ENCODE results near the gene SPTBN1.
"Not testable (repeated sequence)": the region's sequence is repeated elsewhere in the genome, so short reads cannot be mapped to it uniquely, and the experiment has no call there.

Gene SPTBN1

DNA sequence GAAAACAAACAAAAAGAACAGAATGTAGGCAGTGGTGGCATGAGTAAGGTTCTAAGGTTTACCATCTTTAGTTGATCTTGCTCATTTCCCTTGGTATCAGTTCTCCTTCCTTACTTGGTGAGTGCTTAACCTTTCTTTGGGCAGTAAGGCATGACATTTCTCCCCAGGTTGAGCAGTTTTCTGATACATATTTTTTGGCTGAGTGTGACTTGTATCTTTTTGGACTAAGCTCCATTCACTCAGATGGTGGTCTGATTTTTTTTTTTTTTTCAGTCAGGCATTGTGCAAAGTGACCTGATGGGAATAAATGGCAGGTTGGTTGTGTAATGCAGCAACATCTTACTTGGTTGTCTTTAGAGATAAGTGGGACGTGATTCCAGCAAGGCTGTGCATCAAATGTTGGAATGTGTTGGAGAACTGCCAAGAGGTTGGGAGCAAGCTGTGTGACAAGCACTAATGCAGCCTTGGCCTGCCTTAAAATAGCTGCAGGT, 15.1 kb downstream of the SPTBN1 start:
- no peak for DNase-seq

DNA sequence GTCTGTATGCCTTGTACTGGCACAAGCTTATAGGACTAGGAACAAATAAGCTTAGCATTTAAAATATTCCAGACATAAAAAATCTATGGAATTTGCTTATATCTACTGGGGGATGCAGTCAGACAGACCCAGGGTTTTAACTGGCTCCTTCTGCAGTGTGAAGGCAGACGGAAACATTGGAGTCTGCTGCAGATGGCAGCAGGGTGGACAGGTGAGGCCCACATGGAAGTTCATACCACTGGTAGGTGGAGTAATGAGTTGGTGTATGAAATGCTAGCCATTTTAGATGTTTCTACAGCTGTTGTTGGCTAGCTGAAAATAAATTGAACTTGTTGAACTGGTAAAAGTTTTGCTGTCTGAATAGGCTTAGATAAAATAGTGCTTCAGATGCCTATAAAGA, 17.7 kb downstream of the SPTBN1 start:
- DNase-seq = no peak

DNA sequence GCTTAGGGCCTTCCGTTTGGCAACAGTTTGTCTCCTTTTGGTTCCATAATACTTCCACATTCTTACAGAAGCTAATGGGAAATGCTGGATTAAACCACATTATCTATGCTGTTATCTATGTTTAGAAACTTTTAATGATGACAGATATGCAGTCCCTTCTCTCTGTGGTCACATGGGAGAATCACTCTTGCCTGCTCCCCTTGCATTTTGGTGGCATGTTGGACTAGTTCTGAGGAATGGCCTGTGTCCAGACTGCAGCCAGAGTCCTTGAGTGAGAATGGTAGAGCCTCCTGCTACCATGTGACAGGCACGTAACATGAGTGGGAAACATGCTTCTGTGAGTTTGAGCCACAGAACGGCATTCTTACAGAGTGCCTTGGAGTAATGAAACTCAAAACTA, 19.2 kb downstream of the SPTBN1 start:
- DNase-seq = no peak

DNA sequence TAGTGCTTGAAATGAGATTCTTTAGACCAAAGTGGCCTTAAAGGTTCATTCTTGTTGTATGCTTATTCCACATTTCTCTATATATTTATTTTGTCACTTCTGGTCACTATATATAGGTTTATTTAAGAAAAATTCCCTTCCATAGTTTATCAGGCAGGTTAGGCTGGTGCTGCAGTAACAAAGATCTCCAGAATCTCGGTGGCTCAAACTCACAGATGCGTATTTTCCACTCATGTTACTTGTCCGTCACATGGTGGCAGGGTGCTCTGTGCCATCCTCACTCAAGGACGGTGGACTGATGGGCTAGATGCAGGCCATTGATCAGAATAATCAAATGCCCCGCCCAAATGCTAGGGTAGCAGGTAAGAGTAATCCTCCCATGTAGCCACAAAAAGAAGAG, 19.8 kb downstream of the SPTBN1 start:
- no peak for DNase-seq

DNA sequence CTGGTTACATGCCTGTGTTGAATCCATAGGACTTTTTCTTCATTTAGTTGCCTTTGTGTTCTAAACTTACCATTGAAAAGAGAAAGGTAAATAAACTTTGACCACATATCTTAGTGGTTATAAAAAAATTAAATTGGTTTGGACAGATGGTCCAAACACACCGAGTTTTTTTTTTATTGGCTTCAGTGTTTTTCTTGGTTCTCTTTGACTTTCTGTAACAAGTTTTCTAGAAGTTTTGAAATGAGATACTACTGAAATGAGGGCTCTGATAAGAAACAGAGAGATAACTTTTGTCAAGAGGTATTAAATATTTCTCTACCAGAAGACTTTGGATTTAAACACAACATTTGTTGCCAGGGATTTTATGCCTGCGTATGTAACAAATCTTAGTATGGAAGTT, 20.7 kb downstream of the SPTBN1 start:
- no peak for DNase-seq

DNA sequence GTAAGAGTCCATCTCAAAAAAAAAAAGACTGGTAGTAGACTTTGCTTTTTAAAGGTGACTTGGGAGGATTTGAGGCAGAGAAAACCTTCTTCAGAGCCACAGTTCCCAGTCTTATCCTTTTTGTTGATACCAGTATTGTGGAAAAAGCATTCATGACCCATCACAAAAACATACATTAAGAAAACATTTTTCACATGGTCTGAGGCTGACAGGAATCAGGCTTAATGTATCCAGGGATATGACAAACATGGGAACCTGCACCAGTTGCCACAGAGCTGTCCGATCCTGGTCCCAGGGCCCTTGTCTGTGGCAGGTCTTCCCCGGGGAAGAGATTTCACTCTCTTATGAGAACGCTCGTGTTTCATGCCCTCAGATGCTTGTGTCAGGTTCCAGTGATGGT, 21.8 kb downstream of the SPTBN1 start:
- DNase-seq = no peak

DNA sequence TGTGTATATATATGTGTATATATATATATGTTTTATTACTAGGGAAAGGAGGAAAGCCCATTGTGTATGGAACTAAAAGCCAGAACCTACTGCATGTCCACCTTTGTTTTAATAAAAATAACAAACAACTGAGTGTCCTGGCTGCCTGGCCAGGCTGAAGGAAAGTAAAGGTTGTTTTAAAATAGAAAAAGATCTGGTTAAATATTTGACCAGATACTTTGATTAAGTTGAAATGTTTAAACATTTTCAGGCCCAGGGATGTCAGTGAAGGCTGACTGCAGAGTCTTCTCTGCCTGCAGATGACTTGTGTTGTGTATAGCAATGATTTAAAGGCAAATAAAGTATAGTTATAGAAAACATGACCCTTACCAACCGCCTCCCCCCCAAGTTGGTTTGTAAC, 22.8 kb downstream of the SPTBN1 start:
- no peak for DNase-seq

DNA sequence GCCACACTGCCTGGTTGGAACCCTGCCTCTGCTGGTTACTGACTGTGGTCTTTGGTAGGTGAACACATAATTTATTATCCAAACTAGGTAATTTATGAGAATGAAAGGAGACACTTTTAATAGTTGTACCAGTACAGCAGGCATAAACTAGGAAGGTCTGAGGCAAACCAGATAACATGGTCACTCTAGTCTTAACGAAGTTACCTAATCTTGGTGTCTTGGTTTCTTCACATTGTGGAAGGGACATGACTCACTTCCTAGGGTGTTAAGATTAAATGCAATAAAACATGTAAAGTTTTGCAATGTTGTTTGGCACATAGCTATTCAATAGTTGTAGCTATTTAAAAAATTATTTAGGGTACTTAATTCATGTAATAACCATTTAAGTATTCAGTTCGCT, 23.3 kb downstream of the SPTBN1 start:
- DNase-seq = no peak

DNA sequence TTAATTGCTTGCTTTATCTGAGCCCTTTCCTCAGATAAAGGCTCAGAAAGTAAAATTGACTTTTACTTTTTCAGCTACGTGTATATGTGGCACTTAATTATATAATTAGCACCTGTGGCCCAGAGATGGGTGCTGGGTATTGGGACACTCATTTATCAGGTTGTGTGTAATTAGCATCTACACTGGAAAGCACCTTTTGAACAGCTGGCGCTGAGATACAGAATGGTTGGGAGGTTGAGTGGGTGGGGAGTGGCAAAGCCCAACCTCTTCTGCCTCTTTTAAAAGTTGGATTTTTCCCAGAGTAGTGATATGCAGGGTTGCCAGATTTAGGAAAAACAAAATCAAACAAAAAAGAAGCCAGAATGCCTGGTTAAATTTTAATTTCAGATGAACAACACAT, 23.9 kb downstream of the SPTBN1 start:
- DNase-seq = no peak

DNA sequence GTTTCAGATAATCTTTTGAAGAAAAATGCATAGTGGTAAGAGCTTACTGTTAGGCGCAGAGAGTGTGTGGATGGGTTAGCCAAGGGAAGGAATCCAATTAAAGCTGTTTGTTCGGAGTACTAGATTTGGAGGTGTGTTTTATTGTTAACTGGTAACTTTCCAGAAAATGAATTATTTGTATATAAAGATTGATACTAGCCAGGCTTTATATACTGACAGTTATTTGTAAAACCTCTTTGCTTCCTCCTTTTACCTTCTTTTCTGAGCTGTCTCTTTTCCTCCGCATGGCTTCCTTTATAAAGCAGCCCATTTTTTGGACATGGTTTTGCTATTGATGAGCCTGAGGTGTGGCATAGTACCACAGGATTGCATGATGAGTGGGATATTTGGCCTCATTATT, 25.6 kb downstream of the SPTBN1 start:
- DNase-seq = no peak

DNA sequence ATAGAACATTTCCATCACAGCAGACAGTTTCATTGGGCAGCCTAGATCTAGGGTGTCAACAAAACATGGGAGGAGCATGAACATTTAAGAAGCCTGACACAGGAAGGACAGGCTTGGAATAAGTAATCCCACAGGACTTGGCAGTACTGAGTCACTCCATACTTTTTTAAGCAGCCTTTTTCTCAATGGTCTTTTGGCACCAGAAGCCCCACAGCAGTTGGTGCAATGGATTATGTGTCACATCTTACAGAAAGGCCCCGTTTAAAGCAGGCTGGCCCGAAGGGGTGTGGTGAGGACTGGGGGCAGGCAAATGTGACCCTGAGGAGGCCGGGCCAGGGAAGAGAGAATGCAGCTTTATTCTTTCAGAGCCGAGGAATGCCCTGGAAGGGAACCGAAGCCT, 26.6 kb downstream of the SPTBN1 start:
- DNase-seq = no peak

DNA sequence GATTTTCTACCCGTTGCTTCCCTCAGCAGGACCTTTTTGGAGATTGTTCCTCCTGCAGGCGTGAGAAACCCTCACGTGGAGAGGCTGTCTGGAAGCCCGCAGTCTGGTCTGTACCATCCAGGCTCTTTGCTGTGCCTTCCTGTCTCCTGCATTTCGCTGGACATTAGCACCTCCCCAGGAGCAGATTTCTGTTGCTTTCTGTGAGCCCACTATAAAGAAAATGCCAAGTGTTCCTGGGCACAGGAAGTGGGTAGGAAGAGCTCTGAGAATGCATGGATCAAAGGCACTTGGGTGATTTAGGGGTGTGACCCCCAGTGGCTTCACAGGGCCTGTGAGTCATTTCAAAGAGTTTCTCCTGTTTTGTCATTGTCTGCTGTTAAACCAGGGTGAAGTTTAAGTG, 27.3 kb downstream of the SPTBN1 start:
- no peak for DNase-seq

DNA sequence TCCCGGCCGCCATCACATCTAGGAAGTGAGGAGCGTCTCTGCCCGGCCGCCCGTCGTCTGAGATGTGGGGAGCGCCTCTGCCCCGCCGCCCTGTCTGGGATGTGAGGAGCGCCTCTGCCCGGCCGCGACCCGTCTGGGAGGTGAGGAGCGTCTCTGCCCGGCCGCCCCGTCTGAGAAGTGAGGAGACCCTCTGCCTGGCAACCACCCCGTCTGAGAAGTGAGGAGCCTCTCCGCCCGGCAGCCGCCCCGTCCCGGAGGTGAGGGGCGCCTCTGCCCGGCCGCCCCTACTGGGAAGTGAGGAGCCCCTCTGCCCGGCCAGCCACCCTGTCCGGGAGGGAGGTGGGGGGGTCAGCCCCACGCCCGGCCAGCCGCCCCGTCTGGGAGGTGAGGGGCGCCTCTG, 29.6 kb downstream of the SPTBN1 start:
- DNase-seq = not testable (repeated sequence)

DNA sequence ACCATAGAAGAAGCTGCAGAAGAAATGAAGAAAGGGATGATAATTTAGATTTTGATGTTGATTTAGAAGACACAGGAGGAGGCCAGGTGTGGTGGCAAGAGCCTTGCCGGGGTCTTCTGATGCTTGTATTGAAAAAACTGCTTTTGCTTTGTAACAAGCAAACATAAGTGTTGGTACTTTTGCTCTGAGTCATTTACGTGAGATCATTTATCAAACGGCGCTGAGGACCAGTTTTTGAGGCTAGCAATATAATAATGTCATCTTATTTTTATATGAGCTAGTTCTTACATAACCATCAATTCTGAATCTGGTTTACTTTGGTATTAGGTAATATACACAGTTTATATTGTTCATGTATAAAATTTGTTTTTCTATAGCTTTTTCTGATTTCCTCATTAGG, 30.6 kb downstream of the SPTBN1 start:
- no peak for DNase-seq

DNA sequence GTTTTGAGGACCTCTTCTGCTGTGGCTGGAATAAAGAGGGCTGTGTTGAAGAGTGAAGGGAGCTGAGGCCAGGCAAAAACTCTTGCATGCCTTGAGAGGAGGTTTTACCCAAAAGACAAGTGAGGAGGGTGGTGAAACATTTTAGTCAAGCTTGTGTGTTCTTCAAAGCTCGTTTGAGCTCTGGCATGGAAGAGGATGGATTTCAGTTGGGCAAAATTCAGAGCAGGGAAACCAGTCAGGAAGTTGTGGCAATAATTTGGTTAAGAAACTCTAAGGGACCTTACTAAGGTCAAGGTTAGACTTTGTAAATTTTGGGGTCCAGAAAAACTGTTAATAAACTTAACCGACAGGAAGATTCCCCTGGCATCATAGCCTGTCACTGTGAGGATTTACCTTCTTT, 34.7 kb downstream of the SPTBN1 start:
- DNase-seq = no peak

DNA sequence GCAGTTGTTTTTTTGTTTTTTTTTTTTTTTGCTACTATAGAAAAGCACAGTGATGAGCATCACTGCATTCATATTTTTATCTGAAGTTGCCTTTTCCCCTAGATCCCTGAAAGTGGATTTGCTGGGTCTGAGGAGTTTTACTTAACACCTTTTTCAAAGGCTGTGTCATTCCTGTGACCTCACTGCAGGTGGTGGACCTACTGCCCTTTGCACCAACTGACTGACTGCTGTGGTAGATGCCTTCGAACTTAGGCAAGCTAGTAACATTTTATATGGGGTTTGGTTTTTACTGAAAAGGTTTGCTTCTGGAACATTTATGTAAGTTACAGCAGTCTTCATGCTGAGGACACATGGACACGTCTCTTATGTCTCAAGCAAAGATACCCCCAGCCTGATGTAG, 36.2 kb downstream of the SPTBN1 start:
- DNase-seq = no peak

DNA sequence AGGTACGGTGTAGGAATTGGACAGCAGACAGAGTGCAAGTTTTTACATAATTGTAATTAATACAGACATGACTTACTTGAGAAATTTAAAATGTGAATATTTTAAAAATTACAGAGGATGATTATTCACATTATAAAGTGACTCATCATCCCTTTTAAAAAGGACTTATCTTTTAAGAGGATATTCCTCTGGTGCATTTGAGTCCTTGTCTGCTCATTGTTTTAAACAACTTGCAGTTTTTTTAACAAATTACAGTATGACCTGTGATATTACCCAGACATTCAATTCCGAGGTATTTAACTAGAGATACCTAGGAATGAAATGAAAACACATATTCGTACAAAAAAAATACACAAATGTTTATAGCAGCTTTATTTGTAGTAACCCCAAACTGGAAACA, 38.0 kb downstream of the SPTBN1 start:
- no peak for DNase-seq

DNA sequence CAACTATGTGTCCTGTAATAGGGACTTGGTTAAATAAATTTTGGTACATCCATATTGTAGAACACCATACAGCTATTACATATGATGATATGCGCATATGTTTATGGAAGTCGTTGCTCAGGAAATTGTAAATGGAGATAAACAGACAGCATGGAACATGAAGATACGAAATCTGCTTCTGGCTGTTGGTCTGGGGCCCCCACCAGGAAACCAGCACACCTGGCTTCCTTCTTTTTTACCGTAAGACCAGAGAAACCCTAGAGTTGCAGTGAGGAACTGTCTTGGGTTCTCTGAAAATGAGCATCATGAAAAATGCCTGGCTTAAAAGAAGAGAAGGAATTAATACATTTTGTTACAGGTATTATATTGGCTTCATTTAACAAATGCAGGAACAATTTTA, 40.8 kb downstream of the SPTBN1 start:
- DNase-seq = no peak

DNA sequence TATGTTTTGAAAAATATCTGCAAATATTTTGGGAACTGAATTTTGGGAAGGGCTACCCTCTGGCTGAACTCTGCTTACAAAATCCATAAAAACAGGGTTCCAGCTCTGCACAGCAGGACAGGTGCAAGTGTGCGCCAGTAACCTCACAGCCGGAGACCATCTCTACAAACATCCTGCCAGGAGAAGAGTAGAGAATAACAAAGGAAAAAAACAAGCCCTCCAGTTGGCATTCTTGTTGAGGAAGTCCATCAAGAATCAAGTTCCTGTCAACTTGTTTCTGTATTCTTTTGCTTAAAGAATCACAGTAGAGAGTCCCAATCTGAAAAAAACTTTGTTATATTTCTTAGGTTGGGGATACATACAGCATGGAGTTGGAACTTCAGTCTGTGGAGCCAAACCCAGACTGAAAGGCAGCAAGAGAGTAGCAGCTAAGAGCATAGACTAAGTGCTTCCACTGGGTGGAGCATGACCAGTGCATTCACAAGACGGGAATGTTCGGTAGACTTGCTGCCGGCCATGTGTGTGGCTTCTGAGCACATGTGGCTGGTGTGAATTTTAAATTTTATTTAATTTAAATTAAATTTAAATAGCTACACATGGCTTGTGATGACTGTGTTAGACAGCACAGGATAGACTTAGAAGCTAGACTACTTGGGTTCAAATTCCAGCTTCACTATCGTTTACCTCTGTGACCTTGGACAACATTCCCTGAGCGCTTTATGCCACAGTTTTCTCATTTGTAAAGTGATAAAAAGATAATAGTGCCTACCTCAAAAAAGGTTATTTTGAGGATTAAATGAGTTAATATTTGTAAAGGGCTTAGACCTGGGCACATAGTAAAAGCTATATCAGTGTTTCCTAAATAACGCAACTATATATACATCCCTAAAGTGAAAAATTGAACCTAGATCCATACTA, 41.9 kb downstream of the SPTBN1 start:
- DNase-seq = no peak

DNA sequence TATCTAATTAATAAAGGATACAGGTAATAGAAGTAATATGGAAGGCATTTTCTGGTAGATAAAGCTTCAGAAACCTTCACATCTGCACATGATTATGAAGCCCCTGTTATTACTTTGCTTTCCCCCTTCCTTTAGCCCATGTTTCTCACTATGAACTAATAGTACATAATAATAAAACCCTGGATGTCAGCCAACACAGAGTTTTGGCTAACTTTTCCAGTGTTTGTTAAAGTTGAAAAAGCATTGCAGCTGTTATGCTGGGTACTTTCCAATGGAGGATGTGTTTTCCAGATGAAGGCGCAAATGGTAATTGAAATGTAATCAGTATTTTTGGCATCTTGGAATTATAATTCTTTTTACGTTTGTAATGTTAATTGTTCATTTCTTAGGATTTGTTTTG, 43.5 kb downstream of the SPTBN1 start:
- DNase-seq = no peak

DNA sequence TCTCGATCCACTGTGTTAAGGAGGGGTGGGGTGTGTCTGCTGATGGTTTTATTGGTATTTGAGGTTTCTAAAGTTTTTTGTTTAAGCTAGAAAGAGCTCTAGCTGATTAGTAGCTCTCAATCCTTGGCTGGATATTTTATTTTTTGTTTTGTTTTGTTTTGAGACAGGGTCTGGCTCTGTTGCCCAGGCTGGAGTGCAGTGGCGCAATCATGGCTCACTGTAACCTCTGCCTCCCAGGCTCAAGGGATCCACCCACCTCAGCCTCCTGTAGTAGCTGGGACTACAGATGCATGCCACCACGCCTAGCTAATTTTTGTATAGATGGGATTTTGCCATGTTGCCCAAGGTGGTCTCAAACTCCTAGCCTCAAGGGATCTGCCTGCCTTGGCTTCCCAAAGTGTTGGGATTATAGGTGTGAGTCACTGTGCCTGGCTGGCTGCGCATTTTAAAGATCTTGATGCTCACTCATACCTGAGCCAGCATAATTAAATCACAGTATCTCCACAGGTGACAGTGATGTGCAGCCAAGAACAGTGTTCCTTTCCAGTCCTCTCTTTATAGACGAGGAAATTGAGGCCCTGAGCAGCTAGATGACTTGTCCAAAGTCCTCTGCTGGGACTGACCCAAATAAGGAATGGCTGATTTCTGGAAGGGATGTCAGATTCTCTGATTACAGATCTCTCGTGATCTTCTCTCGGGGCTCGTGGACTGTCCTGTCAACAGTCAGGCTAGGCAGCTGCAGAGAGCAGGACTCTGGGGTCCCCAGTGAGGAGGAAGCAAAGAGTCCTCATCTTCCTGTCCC, 44.5 kb downstream of the SPTBN1 start:
- no peak for DNase-seq

DNA sequence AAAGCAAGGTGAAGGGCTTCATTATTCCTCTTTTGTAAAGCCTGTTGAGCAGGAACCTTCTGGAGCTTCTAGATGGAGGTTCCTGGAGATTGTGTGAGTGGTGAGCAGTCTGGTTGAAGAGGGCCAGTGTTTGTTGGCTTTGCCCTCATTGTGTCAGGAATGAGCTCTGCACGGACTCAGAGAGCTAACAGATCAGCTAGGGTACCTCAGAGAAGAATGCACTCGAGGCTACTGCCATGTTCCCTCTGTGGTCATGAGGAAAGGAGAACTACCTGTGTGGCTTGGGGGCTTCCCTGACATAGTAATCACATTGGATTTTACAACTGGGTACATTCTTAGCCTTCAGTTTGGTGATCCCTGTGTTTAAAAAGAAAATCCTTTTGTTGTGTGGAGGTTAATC, 46.6 kb downstream of the SPTBN1 start:
- no peak for DNase-seq

DNA sequence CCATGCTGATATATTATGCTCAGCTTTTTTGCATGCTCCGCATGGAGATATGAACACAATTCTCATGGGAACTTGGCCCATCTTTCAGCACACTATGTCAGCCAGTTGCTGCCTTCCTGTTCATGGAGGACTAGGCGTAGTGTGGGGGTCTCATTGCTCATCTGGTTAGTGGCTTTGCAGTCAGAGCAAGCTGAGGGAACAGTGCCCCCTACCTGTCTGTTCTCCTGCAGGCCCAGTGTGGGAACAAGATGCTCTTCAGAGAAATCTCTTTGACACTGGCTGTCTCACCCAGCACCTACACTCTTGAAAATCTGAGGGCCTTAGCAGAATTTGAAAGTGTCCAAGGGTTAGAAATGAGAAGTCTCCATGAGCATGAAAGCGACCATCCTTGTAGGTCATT, 47.1 kb downstream of the SPTBN1 start:
- DNase-seq = no peak

DNA sequence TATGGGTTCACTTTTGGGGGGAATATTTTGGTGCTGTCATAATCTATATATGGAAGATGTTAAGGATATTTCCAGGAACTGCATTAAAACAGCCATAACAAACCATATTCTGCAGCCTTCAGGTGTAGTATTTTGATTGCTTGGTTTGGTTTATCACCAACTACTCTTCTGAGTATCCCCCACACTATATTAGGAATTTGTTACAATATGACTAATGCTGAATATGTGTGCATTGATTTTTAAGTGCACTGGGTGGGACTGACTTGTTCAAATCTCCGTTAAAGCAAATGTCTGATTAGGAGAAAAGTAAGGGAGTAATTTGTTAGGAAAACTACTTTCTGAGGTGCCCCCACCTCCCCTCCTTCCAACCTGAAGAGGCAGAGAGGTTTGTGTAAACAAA, 47.7 kb downstream of the SPTBN1 start:
- DNase-seq = no peak
